Stimulated activated CD4-positive, alpha-beta T cell treated with anti-CD3 and anti-CD28 coated beads, Interleukin-4, amount 100 ng/mL, for 24 hours (primary cell): Measurements from ENCODE around the gene C12orf56.

ENCODE experiments used
- DNase-seq: peaks from one replicate; pipeline ENCODE4 v3.0.0-alpha.2; 2020

C12orf56 gene, protein sequence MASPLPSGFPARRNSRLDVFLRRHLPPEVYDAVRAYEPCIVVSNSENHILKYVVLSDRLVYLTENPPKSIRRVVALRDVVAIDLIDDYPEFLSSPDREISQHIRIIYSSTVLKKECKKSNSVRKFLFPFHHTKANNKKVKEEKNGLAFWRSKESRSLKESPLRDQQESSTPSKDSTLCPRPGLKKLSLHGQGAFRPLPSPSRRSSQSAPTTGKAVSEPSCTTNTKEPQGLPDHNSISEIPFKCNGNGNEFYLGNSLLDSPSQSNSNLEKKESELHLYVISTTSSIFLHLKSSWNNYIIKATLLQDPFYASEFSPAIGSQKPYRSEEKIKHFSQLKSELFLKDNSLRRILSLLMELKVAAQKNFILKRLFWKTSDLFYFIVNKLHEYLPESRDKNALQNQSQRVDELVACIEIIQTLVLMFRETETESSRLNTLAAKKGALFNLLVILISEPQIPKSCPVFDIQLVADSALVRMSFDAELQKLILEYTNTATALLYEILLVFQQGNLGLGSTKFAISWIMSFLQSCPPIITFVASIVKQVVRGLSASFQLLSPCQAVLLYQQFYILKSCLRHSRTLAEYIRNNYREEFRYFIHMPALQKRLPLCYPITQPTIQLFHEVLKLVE

DNA sequence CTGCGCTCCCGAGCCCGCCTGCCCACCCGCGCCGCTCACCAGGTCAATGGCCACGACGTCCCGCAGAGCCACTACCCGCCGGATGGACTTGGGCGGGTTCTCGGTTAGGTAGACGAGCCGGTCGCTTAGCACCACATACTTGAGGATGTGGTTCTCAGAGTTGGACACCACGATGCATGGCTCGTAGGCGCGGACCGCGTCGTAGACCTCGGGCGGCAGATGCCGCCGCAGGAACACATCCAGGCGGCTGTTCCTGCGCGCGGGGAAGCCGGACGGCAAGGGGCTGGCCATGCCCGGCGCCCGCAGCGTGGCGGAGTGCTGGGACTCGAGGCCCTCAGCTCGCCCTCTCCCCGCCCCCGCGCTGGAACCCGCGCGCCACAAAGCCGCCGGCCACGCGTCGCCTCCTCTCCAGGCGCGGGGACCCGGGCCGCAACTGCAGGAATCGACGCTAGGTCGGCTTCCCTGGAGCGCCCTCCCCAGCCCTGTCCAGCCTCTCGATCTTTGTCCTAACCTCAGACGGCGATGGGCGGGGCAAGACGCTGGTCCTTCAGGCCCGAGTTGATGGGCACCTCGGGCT lies at the start of gene C12orf56:
Gene C12orf56 (minus strand): TSS at position 484 of the 577 bp plus-strand sequence. CDS start 193 bp downstream, at position 291.
- no peak for DNase-seq

DNA sequence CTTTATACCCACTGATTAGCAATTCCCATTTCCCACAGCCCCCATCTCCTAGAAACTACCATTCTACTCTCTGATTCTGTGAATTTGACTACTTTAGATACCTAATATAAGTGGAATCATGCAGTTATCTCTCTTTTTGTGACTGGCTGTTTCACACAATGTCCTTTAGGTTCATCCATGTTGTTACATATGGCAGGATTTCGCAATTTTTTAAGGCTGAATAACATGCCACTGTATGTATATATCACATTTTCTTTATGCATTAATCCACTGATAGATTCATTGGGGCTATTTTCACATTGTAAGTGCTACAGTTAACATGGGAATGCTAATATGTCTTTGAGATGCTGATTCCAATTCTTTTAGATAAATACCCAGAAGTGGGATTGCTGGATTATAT lies 49.5 kb upstream of the C12orf56 start:
- no peak for DNase-seq

DNA sequence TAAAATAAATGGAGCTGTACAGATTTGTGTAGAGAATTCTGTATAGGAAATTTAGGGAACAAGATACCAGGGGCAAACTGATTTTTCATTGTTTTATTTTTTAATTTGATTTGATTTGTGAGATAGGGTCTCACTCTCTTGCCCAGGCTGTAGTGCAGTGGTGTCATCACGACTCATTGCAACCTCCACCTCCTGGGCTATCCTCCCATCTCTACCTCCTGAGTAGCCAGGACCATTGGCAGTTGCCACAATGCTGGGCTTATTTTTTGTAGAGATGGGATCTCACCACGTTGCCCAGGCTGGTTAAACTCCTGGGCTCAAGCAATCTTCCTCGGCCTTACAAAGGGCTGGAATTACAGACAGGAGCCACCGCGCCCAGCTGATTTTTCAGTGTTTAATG lies 43.4 kb upstream of the C12orf56 start:
- DNase-seq = no peak

DNA sequence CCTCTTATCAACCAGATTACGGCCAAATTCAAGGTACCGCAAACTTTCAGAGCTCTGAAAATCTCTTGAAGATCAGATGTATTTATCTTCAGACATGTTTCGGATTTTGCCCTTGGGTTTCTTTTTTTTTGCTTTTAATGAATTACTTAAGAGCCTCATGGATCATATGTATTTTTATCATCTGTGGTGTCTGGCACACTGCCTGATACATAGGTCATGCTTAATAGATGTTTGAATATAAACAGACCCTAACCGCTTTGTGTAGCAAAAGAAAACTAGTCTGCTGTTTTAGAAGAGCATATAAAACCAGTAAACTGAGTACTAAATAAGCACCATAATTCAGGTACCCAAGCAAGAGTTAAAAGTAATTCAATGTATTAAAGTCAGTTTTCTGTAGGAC lies 41.2 kb upstream of the C12orf56 start:
- no peak for DNase-seq

DNA sequence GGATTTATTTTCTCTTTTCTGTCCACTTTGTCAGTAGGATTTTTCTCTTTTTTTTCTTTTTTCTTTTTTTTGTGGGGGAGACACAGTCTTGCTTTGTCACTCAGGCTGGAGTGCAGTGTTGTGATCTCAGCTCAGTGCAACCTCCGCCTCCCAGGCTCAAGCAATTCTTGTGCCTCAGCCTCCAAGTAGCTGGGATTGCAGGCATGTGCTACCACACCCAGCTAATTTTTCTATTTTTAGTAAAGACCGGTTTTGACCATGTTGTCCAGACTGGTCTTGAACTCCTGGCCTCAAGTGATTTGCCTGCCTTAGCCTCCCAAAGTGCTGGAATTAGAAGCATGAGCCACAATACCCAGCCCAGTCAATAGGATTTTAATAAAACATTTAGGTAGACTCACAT lies 40.3 kb upstream of the C12orf56 start:
- no peak for DNase-seq

DNA sequence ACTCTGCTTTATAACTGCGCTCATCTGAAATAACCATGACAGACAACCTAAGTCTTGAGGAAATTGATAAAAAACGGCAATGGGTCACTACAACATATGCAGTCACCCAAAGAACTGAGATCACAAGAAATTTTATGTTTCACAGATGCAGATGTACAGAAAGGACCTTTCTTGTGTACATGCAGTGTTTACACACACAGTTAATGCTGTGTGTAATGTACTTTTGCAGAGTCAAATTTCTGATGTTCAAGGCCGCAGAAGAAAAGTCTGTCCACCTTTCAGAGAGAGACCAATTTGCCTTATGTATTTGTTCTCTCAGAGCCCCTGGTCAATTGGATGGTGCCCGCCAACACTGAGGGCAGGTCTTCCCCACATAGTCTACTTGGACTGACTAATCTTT lies 38.4 kb upstream of the C12orf56 start:
- DNase-seq = no peak

DNA sequence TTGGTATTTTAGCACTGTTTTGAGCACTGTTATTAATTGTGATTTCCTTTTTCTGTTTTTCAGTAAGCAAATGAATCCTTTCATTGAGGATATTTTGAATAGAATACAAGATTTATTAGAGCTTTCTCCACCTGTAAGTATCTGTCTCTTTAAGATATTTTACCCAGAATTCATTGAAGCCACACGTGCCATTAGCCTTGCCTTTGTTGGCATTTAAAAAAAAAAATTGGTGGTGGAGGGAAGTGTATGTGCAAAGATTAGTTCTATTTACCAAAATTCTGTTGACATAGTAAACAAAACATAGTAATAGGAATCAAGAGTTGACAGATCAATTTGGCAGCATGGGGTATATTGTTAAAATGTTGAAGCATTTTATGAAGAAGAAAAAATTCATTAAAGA lies 37.4 kb upstream of the C12orf56 start:
- DNase-seq = no peak

DNA sequence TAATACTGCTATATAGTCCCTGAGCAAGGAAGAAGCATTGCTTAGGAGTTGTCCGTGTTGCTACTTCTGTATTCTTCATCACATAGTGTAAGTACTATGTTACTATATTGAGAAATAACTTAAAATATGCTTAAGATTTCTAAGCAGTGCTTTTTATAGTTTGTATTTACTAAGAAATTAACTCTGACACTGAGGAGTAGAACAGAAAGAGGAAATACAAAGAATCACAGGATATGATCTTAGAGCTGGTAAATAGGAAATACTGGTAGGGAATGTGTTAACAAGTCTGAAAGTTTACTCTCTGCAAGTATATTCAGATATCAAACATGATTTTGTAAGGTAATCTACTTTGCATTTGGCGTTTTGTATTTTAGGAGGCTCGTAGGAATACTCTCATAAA lies 29.1 kb upstream of the C12orf56 start:
- no peak for DNase-seq

DNA sequence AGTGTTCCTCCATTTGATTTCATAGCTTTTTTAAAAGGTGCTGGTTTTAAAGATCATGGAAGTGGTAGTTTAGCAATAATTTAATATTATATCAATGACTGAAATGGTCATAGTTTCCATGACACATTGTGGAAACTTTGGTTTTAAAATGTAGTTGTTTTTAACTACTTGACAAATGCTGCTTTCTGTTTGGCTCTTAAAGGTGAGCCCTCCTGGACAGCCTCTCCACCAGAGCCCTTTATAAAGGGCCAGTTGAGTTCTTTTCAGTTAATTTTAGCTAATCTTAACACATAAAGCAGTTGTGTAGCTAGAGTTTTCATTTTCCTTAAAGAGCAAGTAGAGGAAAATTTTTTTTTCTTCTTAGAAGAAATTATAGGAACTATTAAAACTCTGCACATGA lies 27.7 kb upstream of the C12orf56 start:
- DNase-seq = no peak

DNA sequence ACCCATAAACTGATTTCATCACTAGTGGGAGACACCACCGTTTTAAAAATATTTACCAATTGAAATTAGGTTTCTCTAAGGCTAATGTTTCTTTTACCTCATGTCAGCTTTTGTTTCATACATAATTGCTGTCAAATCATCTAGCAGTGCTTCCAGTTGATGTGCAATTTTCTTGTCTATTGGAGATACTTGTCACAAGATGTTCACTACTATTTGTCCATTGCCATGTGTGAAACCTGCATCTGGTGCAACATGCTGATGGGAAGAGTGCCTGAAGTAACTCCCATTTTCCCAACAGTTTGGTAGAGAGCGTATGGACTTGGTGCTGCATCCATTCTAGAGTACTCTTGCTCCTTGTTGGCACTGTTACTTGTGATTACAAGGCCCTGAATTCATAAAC lies 23.3 kb upstream of the C12orf56 start:
- DNase-seq = no peak

DNA sequence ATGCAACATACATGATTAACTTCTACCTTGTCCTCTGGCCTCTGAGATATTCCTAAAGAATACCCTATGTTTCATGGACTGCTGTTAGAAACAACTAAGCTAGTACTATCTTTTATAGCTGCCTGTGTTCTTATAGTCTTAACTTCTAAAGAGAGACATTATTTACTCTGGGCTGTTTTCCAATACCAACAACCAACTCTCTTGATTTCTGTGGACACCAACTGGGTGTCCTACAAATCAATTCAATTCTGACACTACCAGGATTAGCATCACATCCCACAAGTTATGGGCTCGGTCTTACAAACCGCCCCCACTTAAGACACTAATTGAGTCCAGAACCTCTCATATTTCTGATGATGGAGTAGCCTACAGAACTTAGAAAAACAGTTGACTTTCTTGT lies 21.9 kb upstream of the C12orf56 start:
- no peak for DNase-seq

DNA sequence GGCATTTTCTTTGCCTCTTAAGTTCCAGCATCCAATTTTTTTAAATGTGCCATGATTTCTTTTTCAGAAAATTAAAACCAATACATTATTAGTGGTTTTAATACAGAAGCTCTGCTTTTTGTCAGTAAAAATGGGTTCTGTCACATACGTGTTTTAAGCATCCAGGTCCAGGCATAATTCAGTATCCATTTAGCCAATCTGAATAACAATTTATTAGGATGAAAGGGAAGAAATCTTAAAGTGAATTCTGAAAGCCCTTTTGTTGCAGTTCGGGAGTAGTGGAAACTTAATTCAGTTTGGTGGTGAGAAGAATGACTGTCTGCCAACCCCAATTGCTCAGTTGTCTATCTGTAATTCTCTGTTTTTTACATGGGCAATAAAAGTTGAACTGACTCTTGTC lies 20.9 kb upstream of the C12orf56 start:
- DNase-seq = no peak

DNA sequence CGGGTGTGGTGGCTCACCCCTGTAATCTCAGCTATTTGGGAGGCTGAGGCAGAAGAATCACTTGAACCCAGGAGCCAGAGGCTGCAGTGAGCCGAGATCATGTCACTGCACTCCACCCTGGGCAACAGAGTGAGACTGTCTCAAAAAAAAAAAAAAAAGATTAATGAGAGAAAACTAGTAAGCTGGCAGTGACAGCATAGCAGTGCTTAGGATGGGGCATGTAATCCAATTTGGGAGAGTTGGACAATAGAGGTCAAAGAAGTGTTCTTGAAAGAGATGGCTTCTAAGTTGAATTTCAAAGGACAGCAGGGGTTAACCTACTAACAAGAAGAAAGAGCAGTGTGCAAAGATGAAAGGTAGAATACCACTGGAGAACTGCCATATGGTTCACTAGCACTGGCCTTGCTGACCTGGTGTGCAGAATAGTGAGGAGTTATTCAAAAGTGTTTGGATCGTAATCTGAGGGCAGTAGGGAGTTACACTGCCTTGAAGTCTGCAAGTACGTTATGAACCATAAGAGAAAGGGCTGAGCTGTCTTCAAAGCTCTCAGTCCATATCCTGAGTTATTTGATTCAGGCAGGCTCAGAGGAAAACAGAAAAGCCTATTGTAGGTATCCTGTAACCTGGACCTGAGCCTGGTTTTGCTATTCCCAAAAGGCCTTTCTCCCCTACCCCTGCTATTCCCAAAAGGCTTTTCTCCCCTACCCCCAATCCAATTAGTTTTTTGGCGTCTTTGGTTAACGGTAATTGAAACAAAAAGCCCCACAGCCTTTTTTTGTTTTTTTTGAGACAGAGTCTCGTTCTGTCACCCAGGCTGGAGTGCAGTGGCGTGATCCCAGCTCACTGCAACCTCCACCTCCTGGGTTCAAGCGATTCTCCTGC lies 17.0 kb upstream of the C12orf56 start:
- DNase-seq = no peak

DNA sequence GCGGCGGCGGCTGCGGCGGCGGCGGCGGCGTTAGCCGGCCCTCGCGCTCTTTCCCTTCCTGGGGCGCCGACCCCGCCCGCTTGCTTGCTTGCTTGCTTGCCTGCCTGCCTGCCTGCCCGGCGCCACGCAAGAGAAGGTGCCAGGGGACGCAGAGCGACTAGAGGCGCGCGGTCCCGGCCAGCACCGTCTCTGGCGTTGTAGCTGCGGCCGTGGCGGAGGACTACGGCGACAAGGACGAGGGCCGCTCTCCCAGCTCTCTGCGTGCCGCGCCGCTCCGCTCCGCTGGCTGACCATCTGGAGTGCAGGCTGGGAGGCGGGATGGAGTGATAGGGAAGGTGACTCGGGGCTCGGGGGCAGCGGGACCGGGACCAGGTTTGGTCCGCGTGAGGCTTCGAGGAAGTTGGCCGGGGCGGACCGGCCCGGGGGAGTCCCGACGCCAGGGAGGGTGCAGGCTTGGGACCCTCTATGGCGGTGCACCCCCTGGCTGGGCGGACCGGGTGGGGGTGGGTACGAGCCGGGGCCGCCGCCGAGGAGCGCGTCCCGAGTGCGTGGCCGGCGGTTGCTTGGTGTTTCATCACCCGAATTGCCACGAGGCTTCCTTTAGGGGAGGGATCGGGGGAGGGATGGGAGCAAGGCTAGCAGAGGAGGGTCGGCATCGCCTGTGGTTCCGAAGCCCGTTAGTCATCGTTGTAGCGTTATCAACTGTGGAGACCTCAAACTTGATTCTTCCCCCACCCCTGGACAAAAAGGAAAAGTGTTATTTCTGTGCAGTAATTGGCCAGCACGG lies 14.1 kb upstream of the C12orf56 start:
- peak; percentile 82 for DNase-seq

DNA sequence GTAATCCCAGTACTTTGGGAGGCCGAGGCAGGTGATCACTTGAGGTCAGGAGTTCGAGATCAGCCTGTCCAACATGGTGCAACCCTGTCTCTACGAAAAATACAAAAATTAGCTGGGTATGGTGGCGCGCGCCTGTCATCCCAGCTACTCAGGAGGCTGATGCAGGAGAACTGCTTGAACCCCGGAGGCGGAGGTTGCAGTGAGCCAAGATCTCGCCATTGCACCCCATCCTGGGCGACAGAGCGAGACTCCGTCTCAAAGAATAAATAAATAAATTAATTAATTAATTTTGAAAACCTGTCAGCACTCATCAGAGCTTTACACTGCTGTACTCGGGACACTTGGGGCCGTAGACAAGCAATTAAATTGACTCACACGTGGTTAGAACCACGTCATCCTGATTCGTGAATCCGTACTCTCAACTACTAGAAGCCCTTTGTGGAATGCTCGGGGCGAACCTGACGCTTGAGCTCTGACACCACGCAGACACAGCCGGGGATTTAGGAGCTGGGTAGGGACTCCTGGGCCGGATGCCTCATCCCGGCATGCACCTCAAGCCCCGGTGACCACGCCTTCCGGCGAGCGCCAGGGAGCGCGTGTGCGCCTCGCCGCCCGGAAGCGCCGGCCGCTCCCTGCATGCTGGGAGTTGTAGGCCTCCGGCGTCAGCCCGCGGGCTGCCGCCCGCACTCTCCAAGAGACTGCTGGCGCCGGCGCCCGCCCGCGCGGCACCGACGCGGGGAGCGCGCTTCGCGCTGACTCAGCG lies 13.3 kb upstream of the C12orf56 start, which contains the start of gene XPOT:
Gene XPOT (plus strand): TSS at position 686 of the 763 bp plus-strand sequence. CDS start 5,644 bp downstream, outside the sequence.
- DNase-seq = peak; percentile 93

DNA sequence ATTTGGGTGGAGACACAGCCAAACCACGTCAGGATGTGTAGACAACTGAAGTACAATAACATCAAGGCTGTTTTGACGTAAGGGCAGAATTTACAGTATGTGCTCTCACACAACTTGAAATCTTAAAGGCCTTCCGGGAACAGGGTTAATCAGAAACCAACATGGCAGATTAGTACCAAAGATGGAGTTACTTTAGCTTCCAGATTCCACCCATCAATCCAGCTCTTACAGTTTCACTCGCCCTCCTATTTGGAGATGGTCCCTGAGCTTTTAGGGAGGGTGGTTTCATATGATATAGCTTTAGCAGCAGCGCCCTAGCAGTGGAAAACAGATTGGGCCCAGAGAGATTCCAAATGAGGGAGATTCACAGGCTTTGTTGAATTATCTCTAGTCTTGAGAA lies 11.6 kb upstream of the C12orf56 start:
- DNase-seq = no peak

DNA sequence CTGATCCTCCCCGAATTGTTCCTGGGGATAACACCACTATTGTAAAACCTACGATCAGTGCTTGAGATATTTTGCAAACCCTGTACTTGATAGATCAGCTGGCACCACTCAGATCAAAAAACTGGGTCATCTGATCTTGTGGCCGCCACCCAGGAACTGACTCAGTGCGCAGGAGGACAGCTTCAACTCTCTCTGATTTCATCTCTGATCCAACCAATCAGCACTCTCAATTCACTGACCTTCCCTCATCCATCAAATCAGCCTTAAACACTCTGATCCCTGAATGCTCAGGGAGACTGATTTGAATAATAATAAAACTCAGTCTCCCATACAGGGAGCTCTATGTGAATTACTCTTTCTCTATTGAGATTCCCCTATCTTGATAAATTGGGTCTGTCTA lies 9.5 kb upstream of the C12orf56 start:
- DNase-seq = peak; percentile 36

DNA sequence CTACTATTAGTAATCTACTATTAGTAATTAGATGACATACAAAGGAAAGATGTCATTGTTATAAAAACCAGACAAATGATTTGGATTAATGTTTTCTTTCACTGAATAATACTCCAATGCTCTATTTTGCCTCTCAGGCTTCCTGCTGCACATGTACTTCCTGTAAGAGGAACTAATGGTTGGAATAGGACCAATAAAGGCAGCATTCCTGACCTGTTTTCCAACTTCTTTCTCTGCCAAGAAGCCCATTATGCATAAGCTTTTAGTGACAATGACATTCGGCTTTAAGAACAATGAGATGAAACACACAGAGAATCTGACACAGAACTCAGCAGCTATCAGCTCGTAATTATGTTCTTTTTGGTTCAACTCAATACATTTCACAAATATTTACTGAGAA lies 5.2 kb upstream of the C12orf56 start:
- DNase-seq = no peak

DNA sequence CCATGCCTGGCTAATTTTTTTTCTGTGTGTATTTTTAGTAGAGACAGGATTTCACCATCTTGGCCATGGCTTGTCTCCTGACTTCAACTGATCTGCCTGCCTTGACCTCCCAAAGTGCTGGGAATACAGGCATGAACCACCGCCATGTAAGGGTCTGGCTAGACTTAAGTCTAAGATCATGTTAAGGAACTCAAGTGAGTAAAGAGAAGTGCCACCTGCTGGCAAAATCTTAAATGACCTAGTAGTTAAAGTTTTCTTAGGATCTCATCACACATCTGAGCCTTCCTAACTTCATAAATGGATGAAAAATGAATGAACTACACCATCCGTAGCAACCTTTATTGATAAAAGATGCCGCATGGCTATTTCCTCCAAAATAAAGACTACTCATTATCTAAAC lies 1.7 kb upstream of the C12orf56 start:
- DNase-seq = peak; percentile 23

DNA sequence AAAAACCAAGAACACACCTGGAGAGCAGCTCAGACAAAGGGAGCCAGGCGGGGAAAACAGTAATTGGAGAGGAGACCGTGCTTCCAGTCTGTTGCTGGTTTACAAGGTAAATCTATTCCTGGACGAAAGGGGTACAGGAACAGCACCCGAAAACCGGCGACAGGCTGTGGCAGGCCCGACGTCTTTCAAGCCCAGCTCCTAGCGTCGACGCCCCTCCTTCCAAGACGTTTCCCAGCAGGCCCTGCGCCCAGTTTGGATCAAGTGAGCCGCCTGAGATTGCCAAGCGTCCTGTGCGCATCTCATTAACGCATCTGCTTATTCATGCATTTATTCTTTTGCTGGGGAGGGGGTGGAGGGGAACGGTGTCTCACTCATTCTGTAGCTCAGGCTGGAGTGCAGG lies 1.4 kb downstream of the C12orf56 start:
- DNase-seq = no peak

DNA sequence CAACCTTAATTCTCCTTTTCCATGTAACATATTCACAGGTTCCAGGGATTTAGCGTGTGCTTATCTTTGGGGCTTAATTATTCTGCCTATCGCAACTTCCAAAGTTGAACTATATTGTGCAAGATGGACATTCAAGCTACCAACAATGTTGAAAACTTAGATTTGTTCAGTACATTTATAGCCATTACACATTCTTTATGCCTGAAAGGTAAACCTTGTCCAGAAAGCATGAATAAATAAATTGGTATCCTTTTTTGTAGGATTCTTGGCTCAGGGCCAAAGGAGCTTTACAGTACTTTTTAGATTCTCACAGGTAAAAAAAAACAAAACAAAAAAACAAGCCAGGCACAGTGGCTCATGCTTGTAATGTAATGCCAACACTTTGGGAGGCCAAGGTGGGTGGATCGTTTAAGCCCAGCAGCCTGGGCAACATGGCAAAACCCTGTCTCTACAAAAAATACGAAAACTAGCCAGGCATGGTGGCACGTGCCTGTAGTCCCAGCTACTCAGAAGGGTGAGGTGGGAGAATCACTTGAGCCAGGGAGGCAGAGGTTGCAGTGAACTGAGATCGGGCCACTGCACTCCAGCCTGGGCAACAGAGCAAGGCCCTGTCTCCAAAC lies 3.3 kb downstream of the C12orf56 start:
- no peak for DNase-seq
